ENCODE results near the gene NEU3.
"Not testable (repeated sequence)": the region's sequence is repeated elsewhere in the genome, so short reads cannot be mapped to it uniquely, and the experiment has no call there.

NEU3 gene

GRCh38 chr11:75031224-75031753, 42.6 kb downstream of the NEU3 start:
- no peak for DNase-seq

GRCh38 chr11:75031771-75032549, 43.2 kb downstream of the NEU3 start:
- peak; percentile 18 for DNase-seq

DNA sequence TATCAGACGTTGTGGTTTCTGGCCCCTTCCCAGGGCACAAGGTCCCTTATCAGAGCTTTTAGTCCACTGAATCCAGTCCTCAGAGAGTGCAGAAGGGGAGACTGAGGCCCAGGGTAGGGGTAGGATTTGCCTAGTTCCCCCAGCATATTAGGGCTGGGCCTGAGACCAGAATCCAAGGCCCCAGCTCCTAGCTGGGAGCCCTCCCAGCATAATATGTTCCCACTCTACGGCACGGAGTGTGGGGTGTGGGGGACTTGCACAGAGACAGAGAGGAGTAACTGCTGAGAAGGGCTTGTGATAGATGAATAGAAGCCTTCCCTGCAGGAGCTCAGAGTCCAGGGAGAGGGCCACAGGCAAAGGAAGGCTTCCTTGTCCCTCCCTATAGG, 43.8 kb downstream of the NEU3 start:
- no peak for DNase-seq

DNA sequence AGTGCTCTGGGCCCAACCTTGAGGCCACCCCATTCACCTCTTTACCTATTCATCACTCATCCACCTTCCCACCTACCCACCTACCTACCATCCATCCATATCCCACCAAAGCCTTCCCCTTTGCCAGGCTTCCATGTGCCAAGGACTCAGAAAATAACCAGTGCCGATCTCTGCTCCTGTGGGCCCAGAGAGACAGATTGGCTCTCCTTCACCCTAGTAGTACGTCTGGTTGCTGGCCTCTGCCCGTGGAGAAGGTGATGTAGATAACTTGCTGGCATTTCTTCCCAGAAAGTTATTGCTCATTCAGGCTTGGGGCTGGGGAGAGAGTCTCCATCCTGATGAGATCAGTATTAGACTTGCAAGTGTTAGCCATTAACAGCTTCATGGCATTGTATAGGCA, 45.2 kb downstream of the NEU3 start:
- no peak for DNase-seq

- no peak for DNase-seq
These were observed 46.5 kb downstream of the NEU3 start for GRCh38 chr11:75035256-75035655.

DNA sequence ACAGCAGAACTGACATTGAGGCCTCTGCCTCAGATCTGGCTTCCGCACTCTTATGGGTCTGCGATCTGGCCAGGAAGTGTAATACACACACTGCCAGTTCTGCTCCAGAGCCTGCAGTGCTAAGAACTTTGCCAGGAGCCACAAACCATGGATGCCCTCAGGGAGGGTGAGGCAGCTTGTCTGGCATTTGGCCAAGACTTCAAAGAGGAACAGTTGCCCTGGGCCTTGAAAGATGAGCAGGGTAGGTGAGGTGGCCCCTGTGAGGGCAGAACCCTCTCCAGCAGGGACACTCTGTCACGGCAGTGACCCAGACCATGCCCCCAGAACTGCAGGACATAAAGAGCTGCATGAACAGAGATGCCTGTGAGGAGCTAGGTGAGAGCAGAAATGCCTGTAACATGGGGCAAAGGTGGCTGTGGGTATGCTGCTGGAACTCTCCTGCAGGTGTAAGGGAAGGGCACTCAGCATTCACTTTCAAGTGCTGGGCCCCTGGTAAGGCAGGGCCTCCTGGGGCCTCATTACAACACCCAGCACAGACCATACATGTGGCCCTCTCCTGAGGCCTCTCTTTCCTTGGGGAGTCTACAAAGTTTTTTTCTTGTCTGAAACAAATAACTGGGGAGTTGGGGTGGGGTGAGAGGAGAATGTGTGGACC, 47.3 kb downstream of the NEU3 start:
- no peak for DNase-seq

DNA sequence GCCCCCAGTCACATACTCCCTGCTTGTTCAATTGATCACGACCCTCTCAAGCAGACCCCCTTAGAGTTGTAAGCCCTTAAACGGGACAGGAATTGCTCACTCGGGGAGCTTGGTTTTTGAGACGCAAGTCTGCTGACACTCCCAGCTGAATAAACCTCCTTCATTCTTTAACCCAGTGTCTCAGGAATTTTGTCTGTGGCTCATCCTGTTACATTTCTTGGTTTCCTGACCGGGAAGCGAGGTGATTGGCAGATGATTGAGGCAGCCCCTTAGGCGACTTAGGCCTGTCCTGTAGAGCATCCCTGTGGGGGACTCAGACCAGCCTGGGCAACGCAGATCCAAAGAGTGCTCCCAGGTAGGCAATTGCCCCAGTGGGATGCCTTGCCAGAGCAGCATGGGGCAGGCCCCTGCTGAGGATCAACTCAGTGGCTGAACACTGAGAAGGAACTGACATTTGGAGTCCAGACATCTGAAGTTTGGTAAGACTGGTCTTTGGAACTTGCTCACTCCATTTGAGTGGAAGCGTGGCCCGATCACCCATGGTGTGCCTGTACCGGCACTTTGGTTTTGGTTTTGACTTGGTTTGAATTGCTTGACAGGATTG, 51.5 kb downstream of the NEU3 start:
- DNase-seq, result no peak

DNA sequence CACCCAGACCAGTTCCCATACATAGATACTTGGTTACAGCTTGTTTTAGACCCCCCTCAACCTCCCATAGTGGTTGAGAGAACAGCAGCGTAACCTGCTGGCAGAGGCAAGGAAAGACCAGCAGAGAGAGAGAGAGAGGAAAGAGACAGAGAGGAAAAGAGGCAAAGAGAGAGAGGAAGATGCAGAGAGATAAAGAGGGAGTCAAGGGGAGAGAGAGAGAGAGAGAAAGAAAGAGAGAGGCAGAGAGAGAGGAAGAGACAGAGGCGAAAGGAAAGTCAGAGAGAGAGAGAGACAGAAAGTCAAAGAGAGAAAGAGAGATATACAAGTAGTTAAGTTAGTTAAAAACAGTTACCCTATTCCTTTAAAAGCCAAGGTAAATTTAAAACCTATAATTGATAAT, 52.5 kb downstream of the NEU3 start:
- no peak for DNase-seq

DNA sequence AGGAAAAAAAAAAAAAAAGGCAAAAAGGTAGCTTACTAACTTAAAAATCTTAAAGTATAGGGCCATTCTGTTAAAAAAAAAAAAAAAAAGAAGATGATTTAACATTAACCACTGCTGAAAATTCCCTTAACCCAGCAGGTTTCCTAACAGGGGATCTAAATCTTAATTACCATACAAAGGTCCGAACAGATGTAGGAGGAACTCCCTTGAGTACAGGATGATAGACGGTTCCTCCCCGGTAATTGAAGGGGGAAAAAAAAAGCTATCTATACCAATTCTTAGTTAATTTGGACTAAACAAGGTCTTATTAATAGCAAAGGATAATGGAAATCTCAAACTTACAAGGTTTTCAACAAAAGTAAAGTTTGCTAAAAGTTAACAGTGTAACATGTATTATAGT, 53.1 kb downstream of the NEU3 start:
- DNase-seq, result not testable (repeated sequence)

- DNase-seq, result not testable (repeated sequence)
These were observed 55.8 kb downstream of the NEU3 start for GRCh38 chr11:75044381-75045170.

GRCh38 chr11:75046668-75047067, 57.9 kb downstream of the NEU3 start:
- DNase-seq, result not testable (repeated sequence)

DNA sequence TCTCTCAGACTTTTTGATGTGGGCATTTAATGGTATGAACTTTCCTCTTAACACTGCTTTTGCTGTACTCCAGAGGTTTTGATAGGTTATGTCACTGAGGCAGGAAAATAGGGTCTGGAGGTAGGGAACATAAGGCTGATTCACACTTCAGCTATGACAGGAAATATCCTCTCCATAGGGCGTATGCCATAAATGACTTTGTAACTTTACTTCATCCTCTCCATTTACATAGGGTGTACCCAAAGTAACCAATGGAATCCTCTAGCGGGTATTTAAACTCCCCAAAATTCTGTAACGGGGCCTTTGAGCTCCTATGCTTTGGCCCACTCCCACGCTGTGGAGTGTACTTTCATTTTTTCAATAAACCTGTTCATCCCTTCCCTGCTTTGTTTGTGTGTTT, 58.5 kb downstream of the NEU3 start:
- no peak for DNase-seq

- DNase-seq, result not testable (repeated sequence)
These were observed 61.0 kb downstream of the NEU3 start for GRCh38 chr11:75049501-75050266.

DNA sequence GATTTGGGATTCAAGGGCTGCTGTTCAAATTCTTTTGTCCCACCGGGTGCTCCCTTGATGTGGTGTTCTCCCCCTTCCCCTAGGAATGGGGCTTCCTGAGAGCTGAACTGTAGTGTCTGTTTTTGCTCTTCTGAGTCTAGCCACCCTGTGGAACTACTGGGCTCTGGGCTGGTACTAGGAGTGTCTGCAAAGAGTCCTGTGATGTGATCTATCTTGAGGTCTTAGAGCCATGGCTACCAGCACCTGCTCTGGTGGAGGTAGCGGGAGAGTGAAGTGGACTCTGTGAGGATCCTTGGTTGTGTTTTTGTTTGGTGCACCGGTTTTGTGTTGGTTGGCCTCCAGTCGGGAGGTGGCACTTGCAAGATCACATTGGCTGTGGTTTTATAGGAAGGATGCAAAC, 61.8 kb downstream of the NEU3 start:
- no peak for DNase-seq

DNA sequence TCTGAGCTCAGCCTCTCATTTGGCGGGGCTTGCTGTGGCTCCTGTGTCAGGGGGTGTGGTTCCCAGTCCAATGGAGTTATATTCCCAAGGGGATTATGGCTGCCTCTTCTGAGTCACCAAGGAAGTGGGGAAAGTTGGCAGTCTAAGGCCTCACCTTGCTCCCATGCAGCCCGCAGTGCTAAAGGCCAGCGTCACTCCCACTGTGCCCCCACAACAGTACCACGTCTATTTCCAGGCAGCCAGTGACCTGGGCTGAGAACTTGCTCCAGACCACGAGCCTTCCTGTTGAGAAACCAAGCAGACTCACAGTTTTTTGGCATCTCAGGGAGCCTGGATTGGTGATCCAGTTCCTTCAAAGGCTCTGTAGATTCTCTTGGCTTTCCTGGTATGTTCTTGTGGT, 62.3 kb downstream of the NEU3 start:
- no peak for DNase-seq

GRCh38 chr11:75052457-75052856, 63.7 kb downstream of the NEU3 start:
- DNase-seq, result no peak

DNA sequence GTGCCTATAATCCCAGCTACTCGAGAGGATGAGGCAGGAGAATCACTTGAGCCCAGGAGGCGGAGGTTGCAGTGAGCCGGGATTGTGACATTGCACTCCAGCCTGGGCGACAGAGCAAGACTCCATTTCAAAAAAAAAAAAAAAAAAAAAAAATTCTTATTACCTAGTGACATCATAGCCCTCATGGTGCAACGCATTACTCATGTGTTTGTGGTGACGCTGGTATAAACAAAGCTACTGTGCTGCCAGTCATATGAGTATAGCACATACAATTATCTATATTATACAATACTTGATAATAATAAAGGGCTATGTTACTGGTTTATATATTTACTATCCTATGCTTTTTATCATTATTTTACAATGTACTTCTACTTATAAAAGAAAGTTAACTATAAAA, 66.8 kb downstream of the NEU3 start:
- DNase-seq, result no peak

DNA sequence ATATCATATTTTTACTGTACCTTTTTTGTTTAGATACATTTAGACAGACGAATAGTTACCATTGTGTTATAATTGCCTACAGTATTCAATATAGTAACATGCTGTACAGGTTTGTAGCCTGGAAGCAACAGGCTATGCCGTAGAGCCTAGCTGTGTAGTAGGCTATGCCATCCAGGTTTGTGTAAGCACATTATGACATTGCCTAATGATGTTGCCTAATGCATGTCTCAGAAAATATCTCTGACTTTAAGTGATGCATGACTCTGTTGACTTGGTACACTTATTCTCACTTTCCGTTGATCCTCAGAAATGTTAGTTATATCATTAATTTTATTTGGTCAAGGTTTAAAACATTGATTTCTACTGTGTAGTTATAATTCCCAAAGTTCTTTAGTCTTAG, 68.1 kb downstream of the NEU3 start:
- DNase-seq, result no peak

DNA sequence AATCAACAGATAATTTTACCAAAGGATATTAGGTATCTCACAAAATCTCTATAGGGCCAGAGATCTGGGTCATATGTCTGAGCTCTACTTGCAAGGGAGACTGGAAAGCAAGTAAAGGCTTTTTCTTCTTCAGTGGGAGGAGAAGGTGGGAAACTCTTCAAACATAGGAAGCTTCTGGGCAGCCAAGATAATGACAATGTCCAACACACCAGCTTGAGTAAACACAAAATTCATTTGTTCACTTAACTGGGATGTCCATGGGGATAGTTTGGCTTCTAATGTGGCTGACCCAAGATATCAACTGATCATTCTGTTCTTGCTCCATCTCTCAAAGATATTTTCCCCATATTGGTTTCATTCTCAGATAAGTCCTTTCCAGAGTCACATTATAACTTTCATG, 70.6 kb downstream of the NEU3 start:
- no peak for DNase-seq

GRCh38 chr11:75063741-75064314, 75.1 kb downstream of the NEU3 start:
- no peak for DNase-seq

DNA sequence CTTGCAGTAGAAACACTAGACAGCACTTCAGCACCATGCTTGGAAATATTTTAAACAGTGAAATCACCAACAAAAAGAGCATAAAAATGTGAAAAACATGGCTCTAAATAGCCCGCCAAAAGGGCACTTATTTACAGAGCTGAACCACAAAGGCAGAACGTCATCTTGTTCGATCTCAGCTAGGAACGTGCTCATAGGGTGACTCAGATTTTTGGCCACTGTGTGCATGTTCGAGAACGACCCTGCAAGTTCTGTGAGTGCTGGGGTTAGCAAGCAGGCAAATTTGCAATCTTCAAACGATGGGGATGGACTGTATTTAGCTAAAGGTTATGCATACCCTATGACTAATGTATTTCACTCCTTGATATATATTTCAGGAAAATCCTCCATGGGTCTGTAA, 77.3 kb downstream of the NEU3 start:
- DNase-seq, result no peak
